GM19463 (cell line): ENCODE data around the gene BACH2.

ENCODE experiments used
- ATAC-seq: cut with Tn5 transposase; IDR thresholded peaks from one replicate; pipeline ENCODE4 v1.9.1; 2021; ENCODE audit warnings: mild to moderate bottlenecking, moderate library complexity; ENCODE audit not compliant: unreplicated experiment

The BACH2 gene

DNA sequence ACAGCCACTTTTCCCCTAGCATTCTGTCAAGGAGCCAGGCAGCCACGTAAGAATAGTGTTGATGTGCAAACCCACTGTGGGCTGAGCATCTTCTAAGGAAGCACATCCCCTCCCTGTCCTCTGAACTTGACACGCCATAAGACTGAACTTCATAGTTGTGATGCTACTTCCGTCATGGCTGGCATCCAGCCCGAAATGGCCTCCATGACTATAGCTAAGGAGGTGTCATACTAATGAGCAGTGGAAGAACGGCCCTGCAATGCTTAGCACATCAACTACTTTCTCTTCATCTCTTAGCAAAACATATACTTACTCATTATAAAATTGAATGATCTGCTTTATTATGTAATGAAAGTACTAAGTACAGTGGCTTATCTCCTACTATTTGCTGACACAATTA lies 292.1 kb downstream of the BACH2 start:
- no peak for ATAC-seq

DNA sequence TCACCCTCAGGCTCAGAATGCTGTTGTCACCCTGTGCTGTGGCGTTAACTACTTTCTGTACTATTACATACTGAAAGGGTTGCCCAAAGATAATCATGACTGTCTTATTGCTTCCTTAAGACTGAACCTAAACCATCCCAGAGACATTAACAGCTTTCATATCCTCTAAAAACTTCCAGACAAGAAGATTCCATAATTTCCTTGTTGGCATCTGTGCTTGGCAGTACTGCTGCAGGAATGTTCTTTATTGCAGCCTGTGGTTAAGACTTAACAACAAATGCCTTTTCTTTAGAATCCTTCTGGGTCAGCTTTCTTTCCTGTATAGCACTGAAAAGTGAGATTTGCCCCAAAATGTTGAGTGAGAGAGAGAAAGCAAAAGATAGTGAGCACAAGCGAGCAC lies 292.7 kb downstream of the BACH2 start:
- ATAC-seq = no peak

DNA sequence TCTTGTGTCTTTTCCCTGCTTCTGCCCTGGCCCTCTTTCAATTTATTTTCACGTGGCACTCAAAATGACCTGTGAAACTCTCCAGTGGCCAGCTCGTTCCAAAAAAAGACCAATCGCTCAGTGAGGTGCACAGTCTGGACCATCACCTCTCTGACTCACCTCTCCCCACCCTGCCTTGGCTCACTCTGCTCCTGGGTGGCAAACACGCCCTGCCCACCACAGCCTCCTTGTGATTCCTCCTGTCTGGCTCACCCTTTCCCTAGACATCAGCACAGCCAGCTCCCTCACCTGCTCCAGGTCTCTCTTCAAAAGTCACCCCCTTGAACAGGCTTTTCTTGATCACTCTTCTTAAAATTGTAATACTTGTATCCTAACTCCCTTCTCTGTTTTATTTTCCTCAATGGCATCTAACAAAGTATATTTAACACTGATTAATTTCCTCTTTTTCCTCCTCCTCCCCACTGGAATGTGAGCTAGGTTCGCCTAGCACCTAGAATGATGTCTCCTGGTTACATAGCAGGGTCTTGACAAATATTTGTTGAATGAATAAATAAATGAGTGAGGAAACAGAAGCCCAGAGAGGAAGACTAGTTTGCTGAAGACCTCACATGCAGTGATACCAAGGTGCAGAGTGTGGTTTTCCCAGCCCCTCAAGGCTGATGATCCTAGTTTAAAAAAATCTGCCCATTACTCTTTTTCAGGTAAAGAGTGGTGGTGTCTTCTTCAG lies 293.4 kb downstream of the BACH2 start:
- ATAC-seq = no peak

DNA sequence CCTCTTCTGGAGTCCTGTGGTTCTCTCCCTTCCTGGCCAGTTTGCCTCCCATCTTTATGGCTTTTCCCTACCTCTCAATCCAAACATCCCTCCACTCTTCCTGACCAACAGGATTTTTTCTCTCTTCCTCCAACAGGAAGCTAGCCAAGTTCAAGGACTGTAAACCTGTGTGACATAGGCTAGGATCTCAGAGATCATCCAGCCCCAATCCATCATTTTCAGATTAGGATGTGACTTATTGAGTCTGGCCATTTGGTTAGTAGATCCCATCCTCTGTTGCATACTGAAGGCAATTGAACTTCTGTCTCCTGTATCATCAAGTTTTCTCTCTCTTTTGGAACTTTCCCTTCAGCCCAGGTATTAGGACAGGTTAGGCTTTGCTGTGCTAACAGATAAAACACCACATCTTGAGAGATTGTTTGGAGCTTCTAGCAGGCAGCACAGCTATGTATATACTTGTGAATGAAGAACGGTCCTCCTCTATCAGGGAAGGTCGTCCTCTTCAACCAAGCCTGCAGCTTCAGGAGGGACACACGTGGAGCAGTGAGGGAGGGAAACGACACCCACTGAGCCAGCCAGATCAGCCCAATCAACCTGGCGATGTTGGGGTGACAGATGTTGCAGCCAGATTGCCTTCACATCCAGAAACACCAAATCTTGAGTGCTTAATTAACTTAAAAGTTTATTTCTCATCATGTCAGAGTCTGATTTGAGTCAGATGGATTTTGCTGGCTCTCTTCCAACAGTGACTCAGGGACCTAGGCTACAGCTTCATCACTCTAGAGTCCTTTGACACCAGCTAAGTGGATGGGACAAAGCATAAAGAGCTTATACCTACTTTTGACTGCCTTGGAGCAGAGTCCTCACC lies 295.5 kb downstream of the BACH2 start:
- no peak for ATAC-seq

DNA sequence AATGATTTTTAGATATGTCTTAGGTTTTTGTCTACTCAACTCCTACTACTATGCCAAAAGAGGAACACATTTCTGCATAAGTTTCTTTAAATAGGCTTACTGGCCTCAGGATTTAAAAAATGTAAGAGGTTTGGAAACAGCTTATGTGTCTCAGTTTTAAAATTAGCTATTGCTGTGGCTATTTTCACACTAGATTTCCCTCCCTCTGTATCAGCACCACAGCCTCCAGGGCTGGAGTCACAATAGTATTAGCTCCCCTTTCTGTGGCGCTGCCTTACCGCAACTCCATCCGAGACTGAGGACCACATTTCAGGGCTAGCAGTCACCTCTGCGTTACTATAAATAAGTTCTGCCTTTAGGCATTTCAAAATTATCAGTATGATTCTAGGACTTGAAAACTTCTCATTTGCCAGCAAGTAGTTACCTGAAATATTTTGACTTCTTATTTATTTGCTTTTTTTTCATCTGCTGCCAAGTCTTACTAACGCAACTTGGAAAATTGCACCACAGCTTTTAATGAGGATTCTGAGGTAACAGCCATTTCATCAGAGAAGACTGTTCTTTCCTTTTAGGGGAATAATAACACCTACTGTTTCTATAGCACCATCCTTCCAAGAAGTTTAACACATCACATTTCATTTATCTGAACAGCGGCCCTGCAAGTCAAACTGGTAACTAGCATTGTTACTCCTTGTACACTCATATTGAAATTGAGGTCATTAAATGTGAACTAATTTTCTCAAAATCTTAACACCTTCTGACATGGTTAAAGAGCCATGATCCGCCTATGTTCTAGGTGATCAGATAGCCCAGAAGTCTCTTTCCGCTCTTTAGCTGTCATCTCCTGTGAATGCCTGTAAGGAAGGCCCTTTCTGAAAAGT lies 296.5 kb downstream of the BACH2 start:
- ATAC-seq = no peak

GRCh38 chr6:89999154-89999553 lies 297.5 kb downstream of the BACH2 start:
- ATAC-seq = no peak

GRCh38 chr6:89997456-89998445 lies 298.9 kb downstream of the BACH2 start:
- ATAC-seq = no peak

- no peak for ATAC-seq
Measured at GRCh38 chr6:89993411-89993810, 303.2 kb downstream of the BACH2 start.

GRCh38 chr6:89992818-89993217 lies 303.8 kb downstream of the BACH2 start:
- ATAC-seq = no peak

DNA sequence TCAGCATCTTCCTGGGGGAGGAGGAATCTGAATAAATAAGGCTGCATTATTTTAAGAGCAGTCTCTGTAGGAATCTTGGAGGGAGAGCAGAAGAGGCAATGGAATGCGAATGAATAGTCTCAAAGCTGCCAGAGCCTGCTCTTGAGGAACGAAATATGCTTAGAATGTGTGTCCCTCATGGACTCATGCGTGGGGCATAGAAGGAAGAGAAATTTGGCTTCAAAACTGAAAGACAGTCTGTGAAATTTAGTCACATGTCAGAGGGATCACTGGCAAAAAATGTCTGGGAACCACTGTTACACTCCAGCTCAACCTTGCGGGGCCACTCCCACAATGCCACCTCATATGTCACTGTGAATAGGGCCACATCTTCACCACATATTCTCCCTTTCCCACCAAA lies 306.9 kb downstream of the BACH2 start:
- ATAC-seq = no peak

DNA sequence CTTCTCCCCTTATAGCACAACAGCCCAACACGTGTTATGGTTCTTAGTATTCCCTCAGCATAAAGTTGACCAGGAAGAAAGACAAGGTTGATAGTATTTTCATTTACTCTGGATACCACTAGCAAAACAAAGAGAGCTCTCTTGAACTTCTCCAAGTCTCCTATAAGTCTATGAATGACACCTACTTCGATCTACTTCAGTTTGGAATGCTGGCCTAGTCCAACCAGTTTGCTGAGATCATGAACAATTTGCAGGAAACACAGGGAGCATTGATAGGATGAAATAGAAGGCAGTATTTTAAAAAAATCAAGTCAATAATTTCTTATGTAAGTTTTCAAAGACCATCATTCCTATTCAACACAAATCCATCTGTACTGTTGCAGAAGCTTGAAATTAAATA lies 308.8 kb downstream of the BACH2 start:
- no peak for ATAC-seq

GRCh38 chr6:89987140-89987539 lies 309.5 kb downstream of the BACH2 start:
- no peak for ATAC-seq

GRCh38 chr6:89986650-89987074 lies 310.0 kb downstream of the BACH2 start:
- ATAC-seq = no peak

GRCh38 chr6:89985751-89986493 lies 310.7 kb downstream of the BACH2 start:
- no peak for ATAC-seq

GRCh38 chr6:89984926-89985750 lies 311.5 kb downstream of the BACH2 start:
- no peak for ATAC-seq

DNA sequence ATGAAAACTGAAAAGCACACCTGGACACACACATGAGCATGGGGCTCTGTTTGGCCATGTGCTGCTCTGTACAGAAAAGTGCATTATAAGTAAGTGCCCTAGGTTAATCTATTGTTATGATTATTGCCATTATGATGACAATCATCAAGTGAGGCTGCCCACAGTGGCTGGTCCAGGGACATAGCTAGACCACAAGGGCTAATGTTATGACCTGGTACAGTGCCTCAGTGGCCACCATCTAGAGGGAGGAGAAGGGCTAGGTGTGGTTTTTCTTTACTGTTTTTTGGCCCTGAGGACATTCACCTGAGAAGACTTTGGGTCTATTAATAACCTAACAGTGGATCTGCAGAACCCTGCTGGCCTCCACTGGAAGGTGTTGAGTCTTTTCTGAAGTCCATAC lies 316.3 kb downstream of the BACH2 start:
- ATAC-seq = no peak

GRCh38 chr6:89979481-89980119 lies 317.0 kb downstream of the BACH2 start:
- ATAC-seq = no peak

GRCh38 chr6:89978749-89979145 lies 317.9 kb downstream of the BACH2 start:
- no peak for ATAC-seq
